Pancreas (tissue), 10 donors: ENCODE data around the gene AKAP8. TPM values are rescaled to one million over a fixed set of nuclear protein-coding genes. Genes with fewer than 3 reads are reported as not detected.
"Not testable (repeated sequence)": the region's sequence is repeated elsewhere in the genome, so short reads cannot be mapped to it uniquely, and the experiment has no call there.

ENCODE experiments used
- ATAC-seq, 4 donors: fragments of 200-7000 bp; cut with Tn5 transposase; one replicate each; pipeline versions ENCODE4 v1.8.0 to v1.9.1; 2020; ENCODE audit warnings: mild to moderate bottlenecking in 4 of 4, moderate library complexity in 4 of 4
- DNase-seq, 6 donors: peaks; one replicate each; pipeline ENCODE4 v3.0.0-alpha.2; 2020
- FAIRE-seq: peaks from 2 replicates; lab custom pipeline; 2012; peaks lifted over from hg19 to GRCh38; lab: Jason Lieb, UNC
- H3K27ac ChIP-seq, 4 donors: fragments of 200-600 bp; sonication (generic); 1 replicate in 3 of 4; 2 replicates in 1 of 4; pipeline versions ENCODE4 v1.5.0 to v1.8.0; 2020
- H3K27me3 ChIP-seq, 4 donors: fragments of 200-600 bp; one replicate each; pipeline ENCODE4 v1.8.0; 2021
- H3K36me3 ChIP-seq, 3 donors: fragments of 200-600 bp; sonication (generic) in 1 of 3; one replicate each; pipeline versions ENCODE4 v1.5.0 to v1.8.0; 2020 to 2021
- H3K4me1 ChIP-seq, 3 donors: fragments of 200-600 bp; one replicate each; pipeline ENCODE4 v1.8.0; 2021
- H3K4me3 ChIP-seq, 4 donors: fragments of 200-600 bp; sonication (generic) in 2 of 4; one replicate each; pipeline versions ENCODE4 v1.5.0 to v1.8.0; 2020 to 2021
- H3K9me3 ChIP-seq, 4 donors: fragments of 200-600 bp; one replicate each; pipeline ENCODE4 v1.8.0; 2021
- WGBS, 2 donors: extraction: QIAGEN DNeasy Blood & Tissue Kit; methylation state at CpG; one replicate each; pipeline ENCODE4 v1.1.7; 2013; 5-methylcytosine and 5-hydroxymethylcytosine counted together
- intact Hi-C, 3 donors: fragments of 100-400 bp; cut with DNase I; formaldehyde crosslinking; loops; one replicate each; pipeline versions ENCODE4 v1.11.1 to v1.14.2; 2022
- polyA plus RNA-seq, 2 donors: library from polyadenylated mRNA; stranded (reverse); fragments of 200-250 nt; gene quantifications; one replicate each; pipeline ENCODE4 v1.2.3, GENCODE V29; 2013
- total RNA-seq, 6 donors: library from RNA; stranded (reverse); fragmentation: NEBNext Ultra II Directional in 4 of 6; extraction: Animal tissue kit (Norgen Biotek cat#: 25700) in 4 of 6; gene quantifications; one replicate each; pipeline versions ENCODE4 v1.2.1 to v1.2.4, GENCODE V29; 2021 to 2023
- TF ChIP-seq, protein P1 (sequence below), 4 donors: fragments of 200-600 bp; sonication (generic) in 3 of 4; IDR thresholded peaks; one replicate each; pipeline versions ENCODE4 v1.5.0 to v1.8.0; 2021; ENCODE audit warnings: antibody characterized with exemption in 4 of 4
- donor health status: healthy with polysubstance abuse.
- donor health status: DM: no; HTN: no; CAD: no; lungs with moderate emphysema.
- donor health status: DM: no; HTN: no; CAD: no.
- donor health status: control.
- donor health status: control.
- donor health status: Bipolar disorder and iron deficiency.
- donor health status: DM: yes; HTN: yes; CAD: no.
- donor health status: DM: no; HTN: no; CAD: no.
- donor health status: DM: no; HTN: no; CAD: no.
- donor health status: DM: yes; HTN: yes; CAD: no.

Gene AKAP8
- total and polyA plus RNA-seq, 8 donors = 14.7 to 25.9 (median 17.6) TPM

GRCh38 chr19:15397782-15398181 lies 18.2 kb upstream of the AKAP8 start:
- ATAC-seq (no peak), DNase-seq (no peak), FAIRE-seq (no peak)
- H3K27ac ChIP-seq = no peak overlapping the region
- TF ChIP-seq, protein P1, sequence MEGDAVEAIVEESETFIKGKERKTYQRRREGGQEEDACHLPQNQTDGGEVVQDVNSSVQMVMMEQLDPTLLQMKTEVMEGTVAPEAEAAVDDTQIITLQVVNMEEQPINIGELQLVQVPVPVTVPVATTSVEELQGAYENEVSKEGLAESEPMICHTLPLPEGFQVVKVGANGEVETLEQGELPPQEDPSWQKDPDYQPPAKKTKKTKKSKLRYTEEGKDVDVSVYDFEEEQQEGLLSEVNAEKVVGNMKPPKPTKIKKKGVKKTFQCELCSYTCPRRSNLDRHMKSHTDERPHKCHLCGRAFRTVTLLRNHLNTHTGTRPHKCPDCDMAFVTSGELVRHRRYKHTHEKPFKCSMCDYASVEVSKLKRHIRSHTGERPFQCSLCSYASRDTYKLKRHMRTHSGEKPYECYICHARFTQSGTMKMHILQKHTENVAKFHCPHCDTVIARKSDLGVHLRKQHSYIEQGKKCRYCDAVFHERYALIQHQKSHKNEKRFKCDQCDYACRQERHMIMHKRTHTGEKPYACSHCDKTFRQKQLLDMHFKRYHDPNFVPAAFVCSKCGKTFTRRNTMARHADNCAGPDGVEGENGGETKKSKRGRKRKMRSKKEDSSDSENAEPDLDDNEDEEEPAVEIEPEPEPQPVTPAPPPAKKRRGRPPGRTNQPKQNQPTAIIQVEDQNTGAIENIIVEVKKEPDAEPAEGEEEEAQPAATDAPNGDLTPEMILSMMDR (IDR thresholded peaks at IDR 0.05) = no peak
- intact Hi-C loops = no loop called here
- WGBS, 2 donors = 83 to 88% methylated on average over 11 of the region's 11 CpGs
- peaks cover 8 to 51% (median 42%) of the 10 kb centered on the region in 3 donors for H3K36me3 ChIP-seq
- H3K4me3 ChIP-seq = no peak overlapping the region
- H3K27me3 ChIP-seq = no peaks in the 10 kb centered on the region
- H3K4me1 ChIP-seq = no peaks in the 10 kb centered on the region
- H3K9me3 ChIP-seq = no peaks in the 10 kb centered on the region

- TF ChIP-seq, protein P1 (IDR thresholded peaks at IDR 0.05) = no peak
- H3K27ac ChIP-seq = no peak overlapping the region
- no peaks in the 10 kb centered on the region for H3K4me1 ChIP-seq
- H3K4me3 ChIP-seq = no peak overlapping the region
- FAIRE-seq = no peak
- H3K27me3 ChIP-seq = no peaks in the 10 kb centered on the region
- no peak for ATAC-seq
- peaks cover 8 to 52% (median 45%) of the 10 kb centered on the region in 3 donors for H3K36me3 ChIP-seq
- no peaks in the 10 kb centered on the region for H3K9me3 ChIP-seq
- intact Hi-C loops = no loop called here
- no peak for DNase-seq
- 80 to 81% methylated on average over 6 of the region's 6 CpGs for WGBS, 2 donors
Observed at GRCh38 chr19:15397236-15397635, 17.6 kb upstream of the AKAP8 start.

DNA sequence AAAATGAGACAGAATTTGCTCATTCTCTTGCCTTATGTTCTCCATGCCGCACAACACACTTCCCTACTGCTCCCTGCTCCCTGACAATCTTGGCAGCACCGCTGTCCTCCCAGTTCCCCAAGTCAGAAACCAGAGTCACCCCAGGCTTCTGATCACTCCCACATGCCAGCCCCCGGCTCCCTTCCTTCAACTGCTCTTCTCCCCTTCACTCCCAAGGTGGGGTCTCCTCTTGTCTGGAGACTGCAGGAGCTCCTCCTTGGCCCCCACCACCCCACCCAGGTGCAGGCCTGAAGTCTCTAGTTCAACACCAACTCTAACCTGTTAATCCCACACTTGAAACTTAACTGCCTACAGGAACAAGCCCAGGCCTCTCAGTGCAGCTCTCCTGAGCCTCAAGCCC lies 16.8 kb upstream of the AKAP8 start:
- ATAC-seq = no peak
- H3K9me3 ChIP-seq = no peaks in the 10 kb centered on the region
- TF ChIP-seq, protein P1 (IDR thresholded peaks at IDR 0.05) = no peak
- peaks cover 8 to 58% (median 50%) of the 10 kb centered on the region in 3 donors for H3K36me3 ChIP-seq
- H3K4me3 ChIP-seq = no peak overlapping the region
- FAIRE-seq = no peak
- WGBS, 2 donors = 97 to 98% methylated on average over 3 of the region's 3 CpGs
- no peak for DNase-seq
- no peak overlapping the region for H3K27ac ChIP-seq
- intact Hi-C loops = no loop called here
- H3K27me3 ChIP-seq = no peaks in the 10 kb centered on the region
- H3K4me1 ChIP-seq = no peaks in the 10 kb centered on the region

GRCh38 chr19:15395251-15395650 lies 15.7 kb upstream of the AKAP8 start:
- FAIRE-seq = not testable (repeated sequence)

GRCh38 chr19:15394426-15394825 lies 14.8 kb upstream of the AKAP8 start:
- no peak for ATAC-seq
- no peaks in the 10 kb centered on the region for H3K4me1 ChIP-seq
- no peaks in the 10 kb centered on the region for H3K9me3 ChIP-seq
- no peak for DNase-seq
- H3K27me3 ChIP-seq = no peaks in the 10 kb centered on the region
- H3K27ac ChIP-seq = no peak overlapping the region
- peaks cover 8 to 39% (median 39%) of the 10 kb centered on the region in 3 donors for H3K36me3 ChIP-seq
- TF ChIP-seq, protein P1 (IDR thresholded peaks at IDR 0.05) = no peak
- 87 to 89% methylated on average over 5 of the region's 5 CpGs for WGBS, 2 donors
- intact Hi-C loops = no loop called here
- H3K4me3 ChIP-seq = no peak overlapping the region
- no peak for FAIRE-seq

More at GRCh38 chr19:15395251-15395650, 15.7 kb upstream of the AKAP8 start:
- WGBS, 2 donors = 94 to 95% methylated on average over 17 of the region's 17 CpGs
- H3K27ac ChIP-seq, H3K4me1 ChIP-seq, H3K27me3 ChIP-seq, intact Hi-C loops, H3K9me3 ChIP-seq, DNase-seq, H3K4me3 ChIP-seq, ATAC-seq: not testable (repeated sequence)
- H3K36me3 ChIP-seq = peaks cover 8 to 47% (median 46%) of the 10 kb centered on the region in 3 donors
